NCI-H345 treated with DMSO at 0.1 percent for 48 hours (cell line): ENCODE data around the gene SLC25A29.

Experiments
- DNase-seq: peaks from one replicate; lab custom pipeline; 2025; ENCODE audit not compliant: unreplicated experiment; lab: John Stamatoyannopoulos, UW

SLC25A29 gene

GRCh38 chr14:100282766-100283419 is 23.4 kb downstream of the SLC25A29 start:
- DNase-seq, result no peak

GRCh38 chr14:100282083-100282350 is 24.2 kb downstream of the SLC25A29 start:
- no peak for DNase-seq

DNA sequence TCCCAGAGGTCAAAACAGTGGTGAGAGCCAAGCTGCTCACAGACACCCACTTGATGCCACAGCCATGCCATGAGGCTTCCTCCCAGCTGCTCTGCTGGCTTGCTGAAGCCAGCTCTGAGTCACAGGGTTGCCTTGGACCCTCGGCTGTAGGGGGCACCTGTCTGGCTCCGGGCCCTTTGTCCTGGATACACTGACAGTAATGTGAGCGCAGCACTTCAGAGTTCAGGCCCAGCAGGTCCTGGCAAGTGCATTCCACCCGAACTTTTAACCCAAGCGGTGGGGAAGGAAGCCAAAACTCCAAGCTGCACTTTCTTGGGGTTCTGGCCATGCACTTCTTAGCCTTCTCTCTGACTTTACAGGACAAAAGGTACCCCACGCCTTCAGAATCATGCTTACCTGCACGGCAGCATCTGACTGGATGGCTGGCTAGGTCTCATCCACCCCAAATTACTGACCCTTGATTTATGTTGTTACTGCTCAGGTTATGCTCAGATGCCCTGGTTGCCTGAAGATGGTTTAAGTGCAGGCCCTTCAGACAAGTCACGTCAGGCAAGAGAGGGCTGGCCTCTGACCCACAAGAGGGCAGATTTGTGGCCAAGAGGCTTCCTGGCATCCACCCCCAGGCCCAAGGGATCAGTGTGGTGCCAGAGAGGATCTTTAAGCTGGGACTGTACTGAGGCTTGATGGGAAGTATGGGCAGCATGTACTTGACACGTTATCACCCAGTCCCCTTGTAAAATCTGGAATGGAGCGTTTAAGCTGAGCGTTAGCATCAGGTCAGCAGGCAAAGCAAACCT is 24.8 kb downstream of the SLC25A29 start:
- no peak for DNase-seq

DNA sequence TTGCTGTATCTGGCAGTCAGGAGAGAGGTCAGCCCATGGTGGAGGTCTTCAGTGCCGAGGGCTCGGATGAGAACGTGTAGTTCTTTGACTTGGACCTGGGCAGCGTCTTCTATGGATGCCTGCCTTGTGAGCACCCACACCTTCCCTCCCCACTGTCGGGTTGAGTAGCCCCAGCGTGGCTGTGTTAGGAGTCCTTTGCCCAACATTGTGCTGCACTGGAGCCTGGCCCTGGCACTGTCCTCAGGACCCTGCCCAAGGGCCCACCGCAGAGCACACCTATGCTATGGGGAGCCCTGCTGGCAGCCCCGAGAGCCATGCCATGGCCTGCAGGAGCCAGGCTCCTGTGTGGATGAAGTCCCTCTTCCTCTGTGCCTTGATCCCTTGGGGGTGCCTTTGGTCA is 26.7 kb downstream of the SLC25A29 start:
- DNase-seq, result no peak

- DNase-seq, result no peak
Measured at GRCh38 chr14:100279133-100279532, 27.1 kb downstream of the SLC25A29 start.

DNA sequence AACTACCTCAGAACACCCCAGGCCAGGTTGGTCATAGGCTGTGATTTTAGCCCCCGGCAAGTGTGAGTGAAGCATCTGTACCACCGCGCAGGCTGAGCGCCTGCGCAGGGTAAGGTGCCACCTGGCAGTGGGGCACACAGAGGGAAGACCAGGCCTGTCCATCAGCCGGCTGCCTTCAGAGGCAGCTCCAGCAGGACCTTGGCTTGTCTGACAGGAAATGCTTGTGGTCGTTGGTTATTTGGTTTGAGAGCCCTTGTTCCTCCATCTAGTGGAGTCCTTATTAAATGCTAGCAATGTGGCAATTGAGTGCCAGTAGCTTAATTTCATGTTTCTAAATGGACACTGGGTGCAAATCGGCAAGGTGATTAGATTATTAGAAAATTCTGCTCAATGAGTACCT is 27.5 kb downstream of the SLC25A29 start:
- no peak for DNase-seq

DNA sequence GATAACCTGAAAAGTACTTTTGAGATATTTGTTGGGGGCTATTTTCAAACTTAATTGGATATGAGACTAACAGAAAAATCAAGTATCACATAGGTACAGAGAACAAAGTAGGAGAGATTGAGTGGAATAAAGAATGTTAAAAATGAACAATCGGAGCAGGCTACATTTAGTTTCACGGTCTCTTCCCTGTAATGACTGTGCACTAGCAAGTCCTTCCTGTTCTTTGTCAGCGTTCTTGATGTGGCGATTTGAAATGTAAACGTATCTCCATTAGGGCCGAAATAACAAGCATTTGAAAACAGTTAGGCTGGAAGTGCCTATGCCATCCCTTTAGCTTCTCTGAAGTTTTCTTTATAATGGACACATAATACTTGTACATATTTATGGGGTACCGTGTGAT is 31.0 kb downstream of the SLC25A29 start:
- DNase-seq, result no peak

DNA sequence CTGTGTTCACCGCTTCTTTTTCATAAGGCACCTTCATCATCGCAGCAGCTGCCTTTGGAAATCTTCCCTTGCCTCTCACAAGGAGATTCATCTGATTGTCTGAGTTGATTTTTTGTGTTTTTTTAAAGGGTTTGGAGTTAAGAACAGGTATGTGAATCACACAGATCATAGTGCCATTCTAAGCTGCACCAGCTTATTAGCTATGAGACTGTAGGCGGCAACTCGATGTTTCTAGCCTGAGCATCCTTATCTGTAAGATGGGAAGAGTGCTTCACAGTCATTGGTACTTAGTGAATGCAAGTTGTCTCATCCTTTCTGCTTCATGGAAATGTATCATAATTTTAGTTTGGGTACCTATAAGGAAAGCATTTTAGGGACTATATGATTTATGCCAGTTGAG is 32.0 kb downstream of the SLC25A29 start:
- no peak for DNase-seq

DNA sequence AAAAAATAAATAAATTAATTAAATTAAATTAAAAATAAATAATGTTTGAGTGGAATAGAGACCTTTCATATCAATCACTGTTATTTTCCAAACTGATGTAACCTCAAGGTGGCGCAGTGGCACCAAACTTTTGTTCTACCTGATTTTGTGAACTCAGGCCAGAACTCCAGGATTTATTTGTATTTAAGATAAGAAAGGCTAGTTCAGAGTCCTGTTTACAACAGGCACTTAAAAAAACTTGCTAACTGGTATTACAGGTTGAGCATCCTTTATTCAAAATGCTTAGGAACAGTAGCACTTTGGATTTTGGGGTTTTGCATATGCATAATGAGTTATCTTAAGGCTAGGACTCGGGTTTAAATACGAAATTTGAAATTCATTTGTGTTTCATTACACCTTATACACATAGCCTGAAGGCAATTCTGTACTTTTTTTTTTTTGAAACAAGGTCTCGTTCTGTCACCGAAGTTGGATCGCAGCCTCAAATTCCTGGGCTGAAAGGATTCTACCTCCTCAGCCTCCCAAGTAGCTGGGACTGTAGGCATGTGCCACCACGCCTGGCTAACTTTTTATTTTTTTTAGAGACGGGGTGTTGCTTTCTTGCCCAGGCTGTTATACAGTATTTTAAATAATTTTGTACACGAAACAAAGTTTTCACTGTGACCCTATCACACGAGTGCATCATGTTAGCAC is 34.9 kb downstream of the SLC25A29 start:
- DNase-seq, result no peak

- DNase-seq, result no peak
Measured at GRCh38 chr14:100268591-100269207, 37.5 kb downstream of the SLC25A29 start.

DNA sequence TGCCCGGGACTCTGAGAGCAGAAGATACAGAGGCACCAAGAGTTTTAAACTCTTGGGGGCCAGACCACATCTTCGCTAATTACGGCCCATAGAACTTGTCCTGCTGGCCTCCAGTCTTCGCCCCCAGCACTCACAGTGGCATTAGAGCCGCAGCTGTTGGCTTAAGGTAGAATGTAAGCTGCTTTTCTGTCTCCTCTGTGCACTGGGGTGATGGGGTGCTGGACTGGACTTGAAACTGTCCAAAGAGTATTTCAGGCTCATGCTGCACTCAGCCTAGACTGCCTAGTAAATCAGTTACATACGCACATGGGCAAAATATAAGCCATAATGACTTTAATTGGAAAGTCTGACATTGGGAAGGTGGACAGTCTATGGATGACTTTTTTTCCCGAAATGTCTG is 38.3 kb downstream of the SLC25A29 start:
- no peak for DNase-seq

- DNase-seq, result no peak
Measured at GRCh38 chr14:100263141-100263540, 43.1 kb downstream of the SLC25A29 start.

GRCh38 chr14:100262545-100262944 is 43.7 kb downstream of the SLC25A29 start:
- DNase-seq, result no peak

GRCh38 chr14:100261621-100262020 is 44.6 kb downstream of the SLC25A29 start:
- DNase-seq, result no peak

- DNase-seq, result no peak
Measured at GRCh38 chr14:100256339-100256895, 49.8 kb downstream of the SLC25A29 start.

GRCh38 chr14:100252684-100253083 is 53.6 kb downstream of the SLC25A29 start:
- DNase-seq, result no peak

GRCh38 chr14:100250732-100251465 is 55.3 kb downstream of the SLC25A29 start:
- DNase-seq, result no peak

DNA sequence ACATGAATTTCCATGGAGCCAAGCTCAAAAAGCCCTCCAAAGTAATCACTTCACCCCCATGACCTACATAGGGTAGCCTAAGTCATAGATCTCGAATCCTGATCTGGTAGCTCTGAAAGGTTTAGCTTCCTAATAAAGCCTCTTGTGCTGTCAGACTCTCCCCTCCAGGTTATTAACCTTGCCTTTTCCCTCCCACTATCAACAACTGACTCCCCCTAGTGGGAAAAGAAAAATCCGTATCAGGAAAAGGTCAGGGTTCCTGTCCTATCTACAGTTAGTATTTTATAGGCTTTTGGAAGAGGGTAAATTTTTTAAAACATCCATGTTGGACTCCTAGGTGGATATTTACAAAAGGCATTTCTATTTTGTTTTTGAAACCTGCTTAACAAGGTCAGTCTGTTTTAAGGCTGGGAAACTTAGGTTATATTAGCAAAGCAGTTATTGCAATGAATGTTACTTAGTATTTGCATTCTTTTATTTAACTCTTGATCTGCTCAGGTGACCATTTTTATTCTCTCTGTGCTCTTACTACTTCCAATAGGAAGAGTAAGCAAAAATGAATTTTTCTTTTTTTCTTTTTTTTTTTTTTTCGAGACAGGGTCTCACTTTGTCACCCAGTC is 59.3 kb downstream of the SLC25A29 start:
- DNase-seq, result peak; percentile 47

GRCh38 chr14:100243020-100243419 is 63.2 kb downstream of the SLC25A29 start:
- no peak for DNase-seq

DNA sequence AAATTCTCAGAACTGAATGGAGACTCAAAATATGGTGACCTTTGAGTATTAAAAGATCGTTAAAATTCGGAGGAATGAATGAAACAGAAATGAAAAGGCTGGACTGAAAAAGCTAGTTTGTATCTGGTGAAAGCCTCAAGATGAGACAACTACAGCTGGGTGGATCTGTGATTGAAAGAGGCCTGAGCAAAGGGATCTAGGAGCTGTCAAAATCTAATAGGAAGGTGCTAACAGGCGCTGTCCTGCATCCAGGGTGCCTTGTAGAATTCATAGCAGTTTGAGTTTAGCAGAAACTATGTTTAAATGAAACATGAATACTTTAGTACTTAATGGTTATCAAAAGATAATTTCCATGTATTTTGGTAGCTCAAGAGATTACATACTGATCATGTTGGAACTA is 65.0 kb downstream of the SLC25A29 start:
- no peak for DNase-seq
